HepG2 (cell line): ENCODE measurements around the gene SIAH1. TPM values are rescaled to one million over a fixed set of nuclear protein-coding genes. Genes with fewer than 3 reads are reported as not detected.
A peak's percentile ranks its signal among the peaks of the same experiment; 100 is the strongest.

Experiments
- ARNT ChIP-seq: fragments of 450-650 bp; IDR thresholded peaks from 2 replicates; pipeline ENCODE4 v1.6.1; 2017
- GZF1 ChIP-seq: sonication (generic); formaldehyde crosslinking; IDR thresholded peaks from 2 replicates; pipeline ENCODE4 v1.5.1; 2020; ENCODE audit warnings: mild to moderate bottlenecking, missing genetic modification reagents
- IKZF4 ChIP-seq: sonication (generic); formaldehyde crosslinking; IDR thresholded peaks from 2 replicates; pipeline ENCODE4 v1.5.1; 2020; ENCODE audit warnings: borderline replicate concordance, mild to moderate bottlenecking, low read depth, missing genetic modification reagents; ENCODE audit errors: not compliant biosample characterization
- KDM1A ChIP-seq: IDR thresholded peaks from 2 replicates; pipeline ENCODE4 v1.6.1; 2016; ENCODE audit warnings: missing compliant biosample characterization
- NFYC ChIP-seq: IDR thresholded peaks from 2 replicates; pipeline ENCODE4 v1.6.1; 2016; ENCODE audit warnings: missing genetic modification reagents, missing compliant biosample characterization
- NPAS2 ChIP-seq: sonication (generic); formaldehyde crosslinking; IDR thresholded peaks from 2 replicates; pipeline ENCODE4 v1.8.0; 2022; ENCODE audit warnings: mild to moderate bottlenecking, missing genetic modification reagents, borderline replicate concordance
- NR2F6 ChIP-seq, 2 experiments: IDR thresholded peaks; 2 replicates each; pipeline ENCODE4 v1.6.1; 2016; ENCODE audit warnings: antibody characterized with exemption in 1 of 2, mild to moderate bottlenecking in 1 of 2
- RCOR2 ChIP-seq: IDR thresholded peaks from 2 replicates; pipeline ENCODE4 v1.6.1; 2016; ENCODE audit warnings: missing biosample characterization, missing genetic modification reagents
- RFX3 ChIP-seq: IDR thresholded peaks from 2 replicates; pipeline ENCODE4 v1.6.1; 2016; ENCODE audit warnings: missing biosample characterization, missing genetic modification reagents
- SETDB1 ChIP-seq: sonication (generic); formaldehyde crosslinking; IDR thresholded peaks from 2 replicates; pipeline ENCODE4 v1.5.1; 2020; ENCODE audit warnings: missing genetic modification reagents, mild to moderate bottlenecking, borderline replicate concordance
- TAF1 ChIP-seq: sonication (generic); formaldehyde crosslinking; IDR thresholded peaks from 2 replicates; pipeline ENCODE4 v1.4.0; 2020; ENCODE audit warnings: missing genetic modification reagents
- TEAD3 ChIP-seq: optimal IDR thresholded peaks from 2 replicates; pipeline ENCODE3; 2016; ENCODE audit warnings: borderline replicate concordance
- ZNF10 ChIP-seq: sonication (generic); formaldehyde crosslinking; IDR thresholded peaks from 2 replicates; pipeline ENCODE4 v1.4.0; 2020; ENCODE audit warnings: mild to moderate bottlenecking, low read depth, missing genetic modification reagents, borderline replicate concordance
- ZNF234 ChIP-seq: sonication (generic); formaldehyde crosslinking; conservative IDR thresholded peaks from 2 replicates; pipeline ENCODE4 v1.5.1; 2020; ENCODE audit warnings: mild to moderate bottlenecking, missing genetic modification reagents
- ZNF260 ChIP-seq: sonication (generic); formaldehyde crosslinking; IDR thresholded peaks from 2 replicates; pipeline ENCODE4 v1.4.0; 2020; ENCODE audit warnings: missing genetic modification reagents, low read depth, mild to moderate bottlenecking, borderline replicate concordance
- ZNF460 ChIP-seq: sonication (generic); formaldehyde crosslinking; IDR thresholded peaks from 2 replicates; pipeline ENCODE4 v1.5.1; 2020; ENCODE audit warnings: missing genetic modification reagents, mild to moderate bottlenecking, borderline replicate concordance
- ZNF556 ChIP-seq: sonication (generic); formaldehyde crosslinking; IDR thresholded peaks from 2 replicates; pipeline ENCODE4 v1.4.0; 2020; ENCODE audit warnings: mild to moderate bottlenecking, missing genetic modification reagents, borderline replicate concordance
- ZNF652 ChIP-seq: IDR thresholded peaks from 2 replicates; pipeline ENCODE4 v1.6.1; 2016; ENCODE audit warnings: low read depth, borderline replicate concordance
- ZSCAN12 ChIP-seq: sonication (generic); formaldehyde crosslinking; IDR thresholded peaks from 2 replicates; pipeline ENCODE4 v1.9.0; 2021; ENCODE audit warnings: mild to moderate bottlenecking, missing genetic modification reagents
- ZSCAN31 ChIP-seq: sonication (generic); formaldehyde crosslinking; IDR thresholded peaks from 2 replicates; pipeline ENCODE4 v1.5.0; 2020; ENCODE audit warnings: low read depth, mild to moderate bottlenecking, missing genetic modification reagents
- polyA plus RNA-seq, 8 experiments: library from polyadenylated mRNA; depleted of rRNA in 3 of 8; stranded (reverse) in 7 of 8; unstranded in 1 of 8; fragments of >200 nt; fragmentation: Illumina TruSeq in 4 of 8; extraction: Trizol in 4 of 8; gene quantifications; 2 replicates each; pipeline versions ENCODE4 v1.2.1 to v1.2.3, GENCODE V29; 2011 to 2016; ENCODE audit warnings: low read depth in 4 of 8, missing spikeins in 1 of 8, mixed read lengths in 1 of 8; ENCODE audit not compliant: insufficient read depth in 1 of 8
- total RNA-seq, 5 experiments: library from RNA; depleted of rRNA; stranded (reverse); fragments of >200 nt; fragmentation: Illumina TruSeq; extraction: Trizol; gene quantifications; 2 replicates each; pipeline ENCODE4 v1.2.3, GENCODE V29; 2016; ENCODE audit warnings: low read depth in 1 of 5
- TF ChIP-seq, protein P1 (sequence below): sonication (generic); formaldehyde crosslinking; IDR thresholded peaks from 2 replicates; pipeline ENCODE4 v1.5.0; 2020; ENCODE audit warnings: mild to moderate bottlenecking, missing genetic modification reagents
- TF ChIP-seq, protein P2 (sequence below): sonication (generic); formaldehyde crosslinking; IDR thresholded peaks from 2 replicates; pipeline ENCODE4 v1.5.0; 2020; ENCODE audit warnings: missing genetic modification reagents
- TF ChIP-seq, protein P3 (sequence below): sonication (generic); formaldehyde crosslinking; IDR thresholded peaks from 2 replicates; pipeline ENCODE4 v1.5.0; 2020; ENCODE audit warnings: missing genetic modification reagents
- TF ChIP-seq, protein P4 (sequence below): sonication (generic); formaldehyde crosslinking; IDR thresholded peaks from 2 replicates; pipeline ENCODE4 v1.5.1; 2020; ENCODE audit warnings: missing genetic modification reagents, mild to moderate bottlenecking, borderline replicate concordance
- TF ChIP-seq, protein P5 (sequence below): sonication (generic); formaldehyde crosslinking; IDR thresholded peaks from 2 replicates; pipeline ENCODE4 v1.5.1; 2020; ENCODE audit warnings: missing genetic modification reagents, mild to moderate bottlenecking, borderline replicate concordance

The SIAH1 gene
- total and polyA plus RNA-seq, 2 of the 13 experiments (the other 11 are each of a cell fraction or from before 2014, with no cell fraction given) = 16.0 to 28.6 TPM

DNA sequence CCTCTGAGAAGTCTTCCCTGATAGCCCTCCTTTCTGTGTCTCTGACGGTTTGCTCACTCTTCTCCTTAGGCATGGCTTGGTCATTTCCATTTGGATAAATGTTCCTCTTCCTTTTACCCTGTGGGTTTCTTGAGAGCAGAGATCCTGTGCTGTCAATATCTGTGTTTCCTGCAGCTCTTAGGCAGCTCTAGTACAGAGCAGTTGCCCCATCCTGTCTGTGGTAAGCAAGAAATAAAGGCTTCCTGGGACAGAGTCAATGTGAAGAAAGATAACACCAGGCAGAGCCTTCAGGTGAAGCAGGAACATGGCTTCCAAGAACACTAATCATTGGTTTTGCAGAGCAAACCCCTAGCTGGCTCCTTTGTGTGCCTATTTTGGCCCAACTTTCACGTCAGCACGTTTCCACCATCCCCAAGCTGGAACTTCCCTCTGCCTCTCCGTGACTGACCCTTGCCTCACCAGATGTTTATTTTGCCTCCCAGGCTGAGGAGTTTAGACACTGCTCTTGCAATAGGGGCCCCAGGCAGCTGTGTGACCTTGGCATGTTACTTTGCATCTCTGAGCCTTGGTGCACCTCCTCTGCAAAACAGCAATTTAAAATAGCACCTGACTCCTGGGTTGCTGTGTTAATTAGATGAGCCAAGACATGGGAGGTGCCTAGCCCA lies 49.6 kb upstream of the SIAH1 start (continued):
- TF ChIP-seq, protein P1, sequence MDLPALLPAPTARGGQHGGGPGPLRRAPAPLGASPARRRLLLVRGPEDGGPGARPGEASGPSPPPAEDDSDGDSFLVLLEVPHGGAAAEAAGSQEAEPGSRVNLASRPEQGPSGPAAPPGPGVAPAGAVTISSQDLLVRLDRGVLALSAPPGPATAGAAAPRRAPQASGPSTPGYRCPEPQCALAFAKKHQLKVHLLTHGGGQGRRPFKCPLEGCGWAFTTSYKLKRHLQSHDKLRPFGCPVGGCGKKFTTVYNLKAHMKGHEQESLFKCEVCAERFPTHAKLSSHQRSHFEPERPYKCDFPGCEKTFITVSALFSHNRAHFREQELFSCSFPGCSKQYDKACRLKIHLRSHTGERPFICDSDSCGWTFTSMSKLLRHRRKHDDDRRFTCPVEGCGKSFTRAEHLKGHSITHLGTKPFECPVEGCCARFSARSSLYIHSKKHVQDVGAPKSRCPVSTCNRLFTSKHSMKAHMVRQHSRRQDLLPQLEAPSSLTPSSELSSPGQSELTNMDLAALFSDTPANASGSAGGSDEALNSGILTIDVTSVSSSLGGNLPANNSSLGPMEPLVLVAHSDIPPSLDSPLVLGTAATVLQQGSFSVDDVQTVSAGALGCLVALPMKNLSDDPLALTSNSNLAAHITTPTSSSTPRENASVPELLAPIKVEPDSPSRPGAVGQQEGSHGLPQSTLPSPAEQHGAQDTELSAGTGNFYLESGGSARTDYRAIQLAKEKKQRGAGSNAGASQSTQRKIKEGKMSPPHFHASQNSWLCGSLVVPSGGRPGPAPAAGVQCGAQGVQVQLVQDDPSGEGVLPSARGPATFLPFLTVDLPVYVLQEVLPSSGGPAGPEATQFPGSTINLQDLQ (CRISPR knock-in tag) = no peak
- 0 out of 2 replicates have a peak, but pooled peaks have one; percentile 16 for TF ChIP-seq ZNF652 (CRISPR knock-in tag)
- TF ChIP-seq RCOR2 (CRISPR knock-in tag) = no peak
- TF ChIP-seq ZSCAN12 (CRISPR knock-in tag) = no peak
- no peak for TF ChIP-seq GZF1
- TF ChIP-seq, protein P2, sequence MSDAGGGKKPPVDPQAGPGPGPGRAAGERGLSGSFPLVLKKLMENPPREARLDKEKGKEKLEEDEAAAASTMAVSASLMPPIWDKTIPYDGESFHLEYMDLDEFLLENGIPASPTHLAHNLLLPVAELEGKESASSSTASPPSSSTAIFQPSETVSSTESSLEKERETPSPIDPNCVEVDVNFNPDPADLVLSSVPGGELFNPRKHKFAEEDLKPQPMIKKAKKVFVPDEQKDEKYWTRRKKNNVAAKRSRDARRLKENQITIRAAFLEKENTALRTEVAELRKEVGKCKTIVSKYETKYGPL (CRISPR knock-in tag) = no peak
- TF ChIP-seq TAF1 = no peak
- TF ChIP-seq IKZF4 (CRISPR knock-in tag) = no peak
- TF ChIP-seq ZNF556 (CRISPR knock-in tag) = no peak
- TF ChIP-seq, protein P3, sequence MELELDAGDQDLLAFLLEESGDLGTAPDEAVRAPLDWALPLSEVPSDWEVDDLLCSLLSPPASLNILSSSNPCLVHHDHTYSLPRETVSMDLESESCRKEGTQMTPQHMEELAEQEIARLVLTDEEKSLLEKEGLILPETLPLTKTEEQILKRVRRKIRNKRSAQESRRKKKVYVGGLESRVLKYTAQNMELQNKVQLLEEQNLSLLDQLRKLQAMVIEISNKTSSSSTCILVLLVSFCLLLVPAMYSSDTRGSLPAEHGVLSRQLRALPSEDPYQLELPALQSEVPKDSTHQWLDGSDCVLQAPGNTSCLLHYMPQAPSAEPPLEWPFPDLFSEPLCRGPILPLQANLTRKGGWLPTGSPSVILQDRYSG (CRISPR knock-in tag) = no peak
- TF ChIP-seq ARNT = no peak
- TF ChIP-seq ZNF234 (CRISPR knock-in tag) = no peak
- no peak for TF ChIP-seq ZNF10 (CRISPR knock-in tag)
- no peak for TF ChIP-seq ZNF260 (CRISPR knock-in tag)
- TF ChIP-seq KDM1A (CRISPR knock-in tag) = peak; percentile 55; the same call in 1 of the 2 replicates
- TF ChIP-seq TEAD3 (CRISPR knock-in tag) = peak; percentile 31
- TF ChIP-seq SETDB1 (CRISPR knock-in tag) = no peak
- TF ChIP-seq, protein P4, sequence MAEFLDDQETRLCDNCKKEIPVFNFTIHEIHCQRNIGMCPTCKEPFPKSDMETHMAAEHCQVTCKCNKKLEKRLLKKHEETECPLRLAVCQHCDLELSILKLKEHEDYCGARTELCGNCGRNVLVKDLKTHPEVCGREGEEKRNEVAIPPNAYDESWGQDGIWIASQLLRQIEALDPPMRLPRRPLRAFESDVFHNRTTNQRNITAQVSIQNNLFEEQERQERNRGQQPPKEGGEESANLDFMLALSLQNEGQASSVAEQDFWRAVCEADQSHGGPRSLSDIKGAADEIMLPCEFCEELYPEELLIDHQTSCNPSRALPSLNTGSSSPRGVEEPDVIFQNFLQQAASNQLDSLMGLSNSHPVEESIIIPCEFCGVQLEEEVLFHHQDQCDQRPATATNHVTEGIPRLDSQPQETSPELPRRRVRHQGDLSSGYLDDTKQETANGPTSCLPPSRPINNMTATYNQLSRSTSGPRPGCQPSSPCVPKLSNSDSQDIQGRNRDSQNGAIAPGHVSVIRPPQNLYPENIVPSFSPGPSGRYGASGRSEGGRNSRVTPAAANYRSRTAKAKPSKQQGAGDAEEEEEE (CRISPR knock-in tag) = no peak
- no peak for TF ChIP-seq NR2F6 (IDR thresholded peaks at IDR 0.05)
- 0 out of 2 replicates have a peak, but pooled peaks have one; percentile 28 for TF ChIP-seq NR2F6 (CRISPR knock-in tag; IDR thresholded peaks at IDR 0.05)
- TF ChIP-seq RFX3 (CRISPR knock-in tag) = no peak
- TF ChIP-seq ZNF460 (CRISPR knock-in tag) = no peak
- TF ChIP-seq, protein P5, sequence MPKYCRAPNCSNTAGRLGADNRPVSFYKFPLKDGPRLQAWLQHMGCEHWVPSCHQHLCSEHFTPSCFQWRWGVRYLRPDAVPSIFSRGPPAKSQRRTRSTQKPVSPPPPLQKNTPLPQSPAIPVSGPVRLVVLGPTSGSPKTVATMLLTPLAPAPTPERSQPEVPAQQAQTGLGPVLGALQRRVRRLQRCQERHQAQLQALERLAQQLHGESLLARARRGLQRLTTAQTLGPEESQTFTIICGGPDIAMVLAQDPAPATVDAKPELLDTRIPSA = no peak
- TF ChIP-seq ZSCAN31 (CRISPR knock-in tag) = no peak
- TF ChIP-seq NPAS2 (CRISPR knock-in tag) = no peak
- no peak for TF ChIP-seq NFYC (CRISPR knock-in tag)
